ENCODE measurements around the gene DSCAM. TPM values are rescaled to one million over a fixed set of nuclear protein-coding genes. Genes with fewer than 3 reads are reported as not detected.

DSCAM gene
- total and polyA plus RNA-seq, 2 donors (not counting 1 experiment from before 2014, with no cell fraction given), result not detected

DNA sequence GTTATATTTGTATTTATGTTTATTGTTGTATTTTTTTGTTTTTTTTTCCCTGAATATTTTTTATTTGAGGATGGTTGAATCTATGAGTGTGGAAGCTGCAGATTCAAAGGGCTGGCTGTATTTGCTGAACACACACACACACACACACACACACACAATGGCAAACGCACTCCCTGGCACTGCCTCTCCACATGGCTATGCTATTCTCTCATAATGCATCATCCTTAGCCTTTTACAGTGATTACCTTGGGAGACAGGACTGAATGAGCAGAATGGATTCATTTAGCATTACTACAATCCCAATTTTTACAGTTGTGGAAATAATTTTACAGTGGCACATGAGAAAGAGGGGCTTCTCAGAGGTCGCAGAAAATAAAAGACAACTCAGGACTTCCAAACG, 589.6 kb downstream of the DSCAM start:
- no peak for TF ChIP-seq EZH2 (IDR thresholded peaks at IDR 0.05; ENCODE audit: borderline replicate concordance, insufficient read depth, low read depth, low read length, poor library complexity, severe bottlenecking)
- TF ChIP-seq, protein P1, sequence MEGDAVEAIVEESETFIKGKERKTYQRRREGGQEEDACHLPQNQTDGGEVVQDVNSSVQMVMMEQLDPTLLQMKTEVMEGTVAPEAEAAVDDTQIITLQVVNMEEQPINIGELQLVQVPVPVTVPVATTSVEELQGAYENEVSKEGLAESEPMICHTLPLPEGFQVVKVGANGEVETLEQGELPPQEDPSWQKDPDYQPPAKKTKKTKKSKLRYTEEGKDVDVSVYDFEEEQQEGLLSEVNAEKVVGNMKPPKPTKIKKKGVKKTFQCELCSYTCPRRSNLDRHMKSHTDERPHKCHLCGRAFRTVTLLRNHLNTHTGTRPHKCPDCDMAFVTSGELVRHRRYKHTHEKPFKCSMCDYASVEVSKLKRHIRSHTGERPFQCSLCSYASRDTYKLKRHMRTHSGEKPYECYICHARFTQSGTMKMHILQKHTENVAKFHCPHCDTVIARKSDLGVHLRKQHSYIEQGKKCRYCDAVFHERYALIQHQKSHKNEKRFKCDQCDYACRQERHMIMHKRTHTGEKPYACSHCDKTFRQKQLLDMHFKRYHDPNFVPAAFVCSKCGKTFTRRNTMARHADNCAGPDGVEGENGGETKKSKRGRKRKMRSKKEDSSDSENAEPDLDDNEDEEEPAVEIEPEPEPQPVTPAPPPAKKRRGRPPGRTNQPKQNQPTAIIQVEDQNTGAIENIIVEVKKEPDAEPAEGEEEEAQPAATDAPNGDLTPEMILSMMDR (IDR thresholded peaks at IDR 0.05), result no peak
- ChIA-PET POLR2A (no interaction called here), CTCF (no interaction called here)
- no peak overlapping the region for H3K4me3 Mint-ChIP-seq
- intact Hi-C loops (cut with micrococcal nuclease), result no loop called here
- Histone ChIP-seq H3K9me3 (ENCODE audit: control extremely low read depth in 1 of 3, control insufficient read depth in 2 of 3, insufficient read depth in 1 of 3, low read length in 2 of 3) (peaks cover 0 to 8% (median 0%) of the 10 kb centered on the region in 3 donors), H3K4me1 (ENCODE audit: control insufficient read depth in 2 of 2, insufficient read depth in 2 of 2, low read length in 2 of 2) (no peaks in the 10 kb centered on the region), H3K27ac (ENCODE audit: low read length in 2 of 2) (no peak overlapping the region), H3K9ac (ENCODE audit: low read length) (no peak overlapping the region), H2AFZ (ENCODE audit: insufficient read depth, low read depth, low read length, poor library complexity, severe bottlenecking) (no peak overlapping the region), H4K20me1 (ENCODE audit: control insufficient read depth, insufficient read depth, low read length, poor library complexity, severe bottlenecking) (no peaks in the 10 kb centered on the region), H3K4me2 (replicated peaks; ENCODE audit: low read depth, low read length, poor library complexity, severe bottlenecking) (no peak overlapping the region), H3K27me3 (replicated peaks in 1 of 4; ENCODE audit: control extremely low read depth in 1 of 4, control insufficient read depth in 3 of 4, insufficient read depth in 4 of 4, low read length in 3 of 4) (no peaks in the 10 kb centered on the region), H3K4me3 (ENCODE audit: control extremely low read depth in 1 of 5, extremely low read depth in 1 of 5, insufficient read depth in 1 of 5, low read depth in 2 of 5, low read length in 4 of 5) (no peak overlapping the region), H3K36me3 (replicated peaks in 1 of 2; ENCODE audit: control extremely low read depth in 1 of 2, control insufficient read depth in 1 of 2, extremely low read depth in 1 of 2, insufficient read depth in 2 of 2, low read length in 1 of 2) (no peaks in the 10 kb centered on the region), H3K79me2 (ENCODE audit: control insufficient read depth, insufficient read depth, low read length) (no peaks in the 10 kb centered on the region)
- no peaks in the 10 kb centered on the region for H3K27me3 Mint-ChIP-seq
- ATAC-seq (ENCODE audit: low read depth), result no peak
- H3K27ac Mint-ChIP-seq, result no peak overlapping the region
- WGBS (ENCODE audit: insufficient coverage), result no CpG with 5 or more reads among the region's 3 CpGs
- peaks cover 3% of the 10 kb centered on the region for H3K9me3 Mint-ChIP-seq (ENCODE audit: insufficient read depth)
- no peaks in the 10 kb centered on the region for H3K4me1 Mint-ChIP-seq
- no peak for DNase-seq

DNA sequence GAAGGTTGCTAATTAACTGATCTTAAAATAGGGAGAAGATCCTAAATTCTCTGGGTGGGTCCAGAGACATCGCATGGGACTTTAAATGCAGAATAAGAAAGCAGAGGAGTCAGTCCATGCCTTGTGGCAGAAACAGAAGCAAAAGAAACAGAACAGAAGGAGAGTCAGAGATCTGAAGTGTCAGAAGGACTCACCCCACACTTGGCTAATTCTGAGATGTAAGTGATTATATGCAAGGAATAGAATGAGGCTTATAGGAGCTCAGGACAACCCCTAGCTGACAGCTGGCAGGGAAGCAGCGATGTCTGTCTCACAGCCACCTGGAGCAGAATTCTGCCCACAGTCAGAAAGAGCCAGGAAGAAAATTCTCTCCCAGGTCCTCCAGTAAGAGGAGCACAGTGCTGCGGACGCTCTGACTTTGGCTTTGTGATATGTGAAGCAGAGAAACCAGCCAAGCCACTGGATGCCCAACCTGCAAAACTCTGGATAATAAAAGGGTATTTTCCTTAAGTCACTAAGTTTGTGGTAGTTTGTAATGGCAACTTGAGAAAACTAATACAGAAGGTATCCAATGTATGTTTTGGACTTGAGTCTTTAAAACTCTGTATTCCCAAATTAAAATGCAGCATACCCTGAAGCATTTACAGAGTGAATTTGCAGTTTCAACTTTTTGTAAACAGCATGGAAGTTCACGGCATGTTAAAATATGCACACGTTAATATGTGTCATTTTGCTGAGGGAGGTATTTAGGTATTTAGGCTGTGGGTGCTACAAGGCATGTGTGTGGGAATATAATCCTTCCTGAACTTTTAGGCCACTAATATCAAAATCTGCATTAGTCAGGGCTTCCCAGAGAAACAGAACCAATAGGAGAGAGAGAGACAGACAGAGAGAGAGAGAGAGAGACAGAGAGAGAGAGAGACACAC, 591.2 kb downstream of the DSCAM start:
- Histone ChIP-seq H3K4me1 (ENCODE audit: control insufficient read depth in 2 of 2, insufficient read depth in 2 of 2, low read length in 2 of 2) (no peaks in the 10 kb centered on the region), H3K9me3 (ENCODE audit: control extremely low read depth in 1 of 3, control insufficient read depth in 2 of 3, insufficient read depth in 1 of 3, low read length in 2 of 3) (peaks cover 0 to 10% (median 0%) of the 10 kb centered on the region in 3 donors), H3K27me3 (replicated peaks in 1 of 4; ENCODE audit: control extremely low read depth in 1 of 4, control insufficient read depth in 3 of 4, insufficient read depth in 4 of 4, low read length in 3 of 4) (no peaks in the 10 kb centered on the region), H3K36me3 (replicated peaks in 1 of 2; ENCODE audit: control extremely low read depth in 1 of 2, control insufficient read depth in 1 of 2, extremely low read depth in 1 of 2, insufficient read depth in 2 of 2, low read length in 1 of 2) (no peaks in the 10 kb centered on the region), H3K79me2 (ENCODE audit: control insufficient read depth, insufficient read depth, low read length) (no peaks in the 10 kb centered on the region), H3K4me3 (ENCODE audit: control extremely low read depth in 1 of 5, extremely low read depth in 1 of 5, insufficient read depth in 1 of 5, low read depth in 2 of 5, low read length in 4 of 5) (no peak overlapping the region), H2AFZ (ENCODE audit: insufficient read depth, low read depth, low read length, poor library complexity, severe bottlenecking) (no peak overlapping the region), H4K20me1 (ENCODE audit: control insufficient read depth, insufficient read depth, low read length, poor library complexity, severe bottlenecking) (no peaks in the 10 kb centered on the region), H3K27ac (ENCODE audit: low read length in 2 of 2) (no peak overlapping the region), H3K4me2 (replicated peaks; ENCODE audit: low read depth, low read length, poor library complexity, severe bottlenecking) (no peak overlapping the region), H3K9ac (ENCODE audit: low read length) (no peak overlapping the region)
- H3K9me3 Mint-ChIP-seq (ENCODE audit: insufficient read depth), result peaks cover 6% of the 10 kb centered on the region
- no peak overlapping the region for H3K27ac Mint-ChIP-seq
- ATAC-seq (ENCODE audit: low read depth) (no peak), DNase-seq (no peak)
- no peak for TF ChIP-seq EZH2 (IDR thresholded peaks at IDR 0.05; ENCODE audit: borderline replicate concordance, insufficient read depth, low read depth, low read length, poor library complexity, severe bottlenecking)
- CTCF ChIA-PET, result no interaction called here
- no peak overlapping the region for H3K4me3 Mint-ChIP-seq
- H3K4me1 Mint-ChIP-seq, result no peaks in the 10 kb centered on the region
- no peaks in the 10 kb centered on the region for H3K27me3 Mint-ChIP-seq
- POLR2A ChIA-PET, result no interaction called here
- whole genome bisulfite sequencing (ENCODE audit: insufficient coverage), result 83% methylated on average over 4 of the region's 6 CpGs
- intact Hi-C loops (cut with micrococcal nuclease), result no loop called here
